NCI-H2107 treated with DMSO at 0.1 percent for 48 hours (cell line): ENCODE results near the gene ANKRD53.

Source experiments
- DNase-seq: peaks from one replicate; lab custom pipeline; 2025; ENCODE audit not compliant: unreplicated experiment; lab: John Stamatoyannopoulos, UW

ANKRD53 gene

DNA sequence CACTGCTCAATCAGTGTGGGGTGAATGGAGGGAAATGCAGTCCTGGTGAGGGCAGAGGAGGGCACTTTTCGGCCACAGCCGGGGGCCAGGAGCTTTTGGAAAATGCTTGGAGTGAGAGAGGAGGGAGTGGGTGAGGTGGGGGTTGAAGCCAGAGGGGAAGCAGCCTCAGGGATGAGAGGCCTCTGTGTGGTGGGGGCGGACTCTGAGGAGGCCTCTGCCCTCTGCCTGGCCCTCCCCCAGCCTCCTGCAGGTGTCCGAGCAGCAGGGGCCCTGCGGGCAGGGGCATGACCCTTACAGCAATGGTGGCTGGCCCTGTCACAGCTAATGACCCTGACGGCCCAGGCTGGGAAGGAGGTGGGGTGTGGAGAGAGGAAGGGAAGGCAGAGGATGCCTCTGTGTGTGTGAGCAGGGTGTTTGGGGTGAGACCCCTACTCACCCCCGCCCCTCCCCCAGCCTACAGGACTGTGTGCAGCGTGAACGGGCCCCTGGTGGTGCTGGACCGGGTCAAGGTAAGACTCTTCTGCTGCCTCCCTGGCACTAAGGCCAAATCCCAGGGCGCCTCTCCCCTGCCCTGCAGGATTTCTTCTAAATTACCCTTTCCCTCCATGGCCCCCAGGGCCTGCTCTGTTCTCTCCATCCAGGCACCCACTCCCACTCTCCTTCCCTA, 35.1 kb upstream of the ANKRD53 start:
- DNase-seq, result no peak

DNA sequence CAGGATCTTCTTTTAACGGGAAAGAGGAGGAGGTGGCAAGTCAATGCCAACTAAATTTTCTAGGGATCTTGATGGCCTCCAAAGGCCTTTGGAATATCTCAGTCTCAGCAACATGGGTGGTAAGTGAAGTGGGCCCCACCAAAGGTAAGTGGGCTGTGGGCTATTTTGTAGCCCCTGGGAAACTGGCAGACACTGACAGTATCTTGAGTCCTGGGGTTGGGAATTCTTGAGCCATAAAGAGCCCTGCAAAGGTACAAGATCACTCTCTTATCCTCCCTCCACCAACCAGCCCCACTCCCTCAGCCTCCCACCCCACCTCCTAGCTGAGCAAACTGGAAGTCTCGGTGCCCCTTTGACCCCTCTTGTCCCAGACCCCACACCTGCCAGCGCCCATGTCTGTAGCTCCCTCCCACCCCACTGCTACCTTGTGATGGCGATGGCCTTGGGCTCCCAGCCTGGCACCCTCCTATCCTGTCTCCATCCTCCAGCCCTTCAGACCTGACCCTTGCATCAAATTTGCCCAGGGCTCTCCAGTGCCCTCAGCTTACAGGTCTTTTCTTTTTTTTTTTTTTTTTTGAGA, 34.2 kb upstream of the ANKRD53 start:
- DNase-seq, result no peak

DNA sequence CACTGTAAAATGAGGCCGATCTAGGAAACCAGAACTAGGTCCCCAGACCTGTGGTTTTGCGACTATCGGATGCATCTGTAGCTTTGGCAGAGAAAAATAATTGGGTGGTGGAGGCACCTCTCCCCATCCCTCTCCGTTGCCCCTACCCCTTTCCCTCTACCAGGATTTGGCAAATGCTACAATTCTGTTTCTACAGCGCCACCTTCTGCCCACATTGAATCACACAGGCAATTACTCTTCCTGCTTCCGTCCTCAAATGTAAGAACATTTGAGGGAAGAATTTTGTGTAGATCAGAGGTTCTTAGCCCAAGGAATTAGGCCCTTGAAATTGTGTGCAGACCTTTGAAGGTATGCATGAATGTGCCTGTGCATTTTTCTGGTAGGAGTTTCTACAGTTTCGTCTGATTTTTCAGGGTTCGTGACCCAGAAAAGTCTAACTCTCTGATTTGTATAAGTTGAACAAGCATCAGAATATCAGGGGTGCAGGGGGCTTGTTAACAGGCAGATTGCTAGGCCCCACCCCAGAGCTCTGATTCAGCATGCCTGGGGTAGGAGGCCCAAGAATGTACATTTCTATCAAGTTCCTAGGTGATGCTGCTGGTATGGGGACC, 31.5 kb upstream of the ANKRD53 start:
- DNase-seq, result peak; percentile 37

DNA sequence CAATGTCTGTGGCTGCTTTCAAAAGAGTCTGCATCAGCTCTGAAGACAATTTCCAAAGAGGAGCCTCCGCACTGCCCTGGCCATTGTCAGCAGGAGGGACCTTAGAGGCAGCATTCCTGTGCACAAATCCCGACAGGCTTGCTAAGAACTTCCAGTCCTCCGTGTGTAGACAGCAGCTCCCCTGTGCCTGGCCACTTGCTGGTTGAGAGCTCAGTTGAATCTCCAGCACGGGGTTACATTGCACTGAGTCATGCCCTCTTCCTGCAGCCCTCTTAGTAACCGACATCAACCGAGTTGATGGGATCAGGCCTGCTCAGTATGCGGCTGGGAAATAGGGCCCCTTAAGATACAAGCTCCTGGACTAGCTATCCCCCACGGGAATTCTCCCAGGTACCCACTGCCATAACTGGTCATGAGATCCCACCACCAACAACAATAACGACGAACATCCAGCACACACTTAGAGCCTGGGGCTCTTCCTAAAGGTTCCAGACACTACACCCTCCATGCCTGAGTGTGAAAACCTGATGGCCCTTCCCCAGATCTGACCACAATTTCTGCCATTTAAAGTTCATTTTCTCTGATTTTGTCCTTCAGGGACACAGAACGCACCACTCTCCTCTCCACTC, 30.8 kb upstream of the ANKRD53 start:
- DNase-seq, result no peak

DNA sequence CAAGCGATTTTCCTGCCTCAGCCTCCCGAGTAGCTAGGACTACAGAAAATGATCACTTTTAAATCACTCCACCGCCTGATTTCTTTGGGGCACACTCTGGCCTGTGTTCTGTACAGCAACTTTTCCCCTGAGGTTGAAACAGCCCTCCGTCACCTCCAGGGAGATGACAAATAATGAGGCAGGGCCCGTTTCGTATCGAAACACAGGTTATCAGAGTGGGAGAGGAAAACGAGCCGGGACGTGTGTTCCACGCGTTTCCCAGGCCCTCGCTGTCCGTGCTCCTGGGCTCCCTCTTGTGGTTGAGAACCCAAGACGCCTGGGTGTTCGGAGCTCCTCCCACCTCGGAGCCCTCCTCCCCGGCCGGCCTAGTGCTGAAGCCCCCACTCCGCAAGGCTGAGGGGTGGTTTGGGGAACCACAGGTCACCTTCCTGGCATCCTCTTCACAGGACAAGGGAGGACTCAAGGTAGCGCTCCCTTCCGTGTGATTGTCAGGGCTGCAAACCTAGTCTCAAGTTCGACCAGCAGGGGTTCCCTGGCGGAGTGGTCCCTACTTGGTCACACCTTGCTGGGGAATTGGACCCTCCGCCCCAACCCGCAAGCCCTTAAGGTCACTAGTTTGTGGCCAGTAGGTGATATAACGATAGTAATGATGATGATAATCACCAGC, 30.0 kb upstream of the ANKRD53 start:
- peak; percentile 27 for DNase-seq

DNA sequence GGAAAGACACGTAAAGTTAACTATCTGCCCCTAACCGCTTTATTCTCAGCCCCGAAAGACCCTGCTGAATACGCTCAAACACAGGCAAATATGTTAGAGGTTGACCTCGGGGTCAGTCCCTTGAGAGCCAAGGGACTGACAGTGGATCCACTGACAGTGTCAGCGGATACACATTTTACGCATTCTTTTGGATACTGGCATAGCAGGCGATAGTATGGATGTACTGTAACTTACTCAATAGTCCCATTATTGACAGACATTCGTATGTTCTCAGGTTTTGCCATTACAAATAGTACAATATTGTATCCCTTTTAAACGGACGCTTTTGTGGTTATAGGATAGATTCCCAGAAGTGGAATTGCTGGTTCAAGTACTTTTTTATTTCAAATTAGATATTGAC, 29.3 kb upstream of the ANKRD53 start:
- no peak for DNase-seq

DNA sequence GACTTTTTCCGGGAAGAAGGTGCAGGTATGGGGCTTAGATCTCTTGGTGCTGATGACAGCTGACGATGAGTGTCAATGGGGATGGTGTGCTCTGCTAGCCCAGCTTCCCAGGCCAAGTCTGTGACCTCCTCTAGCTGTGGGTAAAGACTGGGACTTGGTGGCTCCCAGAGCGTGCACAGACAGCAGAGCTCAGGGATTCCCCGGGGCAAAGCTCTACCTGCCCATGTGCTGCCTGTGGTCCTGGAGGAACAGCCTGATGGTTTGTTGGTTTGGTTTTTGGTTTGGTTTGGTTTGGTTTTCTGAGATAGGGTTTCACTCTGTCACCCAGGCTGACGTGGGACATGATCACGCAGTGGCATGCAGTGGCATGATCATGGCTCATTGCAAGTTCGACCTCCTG, 23.5 kb upstream of the ANKRD53 start:
- no peak for DNase-seq

DNA sequence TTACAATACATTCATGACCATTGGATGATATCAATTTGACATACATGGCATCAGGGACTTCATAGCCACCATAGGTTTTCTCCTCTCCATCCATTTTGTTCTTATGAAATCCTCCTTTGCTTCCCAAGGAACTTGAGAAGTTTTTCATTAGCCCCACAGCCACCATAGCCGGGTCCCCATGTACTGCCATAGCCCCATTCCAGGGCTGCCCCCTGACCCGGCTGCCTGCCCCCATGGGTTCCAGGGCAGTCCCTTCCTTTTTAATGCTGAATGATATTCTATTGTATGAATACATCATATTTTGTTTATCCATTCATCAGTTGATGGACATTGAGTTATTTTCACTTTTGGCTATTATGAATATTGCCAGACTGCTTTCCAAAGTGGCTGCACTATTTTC, 22.3 kb upstream of the ANKRD53 start:
- DNase-seq, result no peak

DNA sequence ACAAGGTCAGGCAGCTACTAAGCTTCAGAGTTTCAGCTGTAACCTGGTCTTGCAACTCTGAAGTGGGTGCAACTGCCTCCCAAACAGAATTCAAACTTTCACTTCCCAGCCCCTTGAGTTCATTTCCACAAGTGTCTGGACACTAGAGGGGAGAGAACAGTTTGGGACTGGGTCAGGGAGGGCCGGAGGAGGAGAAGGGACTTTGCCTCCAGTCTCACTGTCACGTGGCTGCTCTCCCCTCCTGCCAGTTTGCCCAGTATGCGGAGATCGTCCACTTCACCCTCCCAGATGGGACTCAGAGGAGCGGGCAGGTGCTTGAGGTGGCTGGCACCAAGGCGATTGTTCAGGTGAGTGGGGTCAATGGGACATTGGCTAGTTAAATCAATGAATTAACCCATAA, 20.6 kb upstream of the ANKRD53 start:
- no peak for DNase-seq

DNA sequence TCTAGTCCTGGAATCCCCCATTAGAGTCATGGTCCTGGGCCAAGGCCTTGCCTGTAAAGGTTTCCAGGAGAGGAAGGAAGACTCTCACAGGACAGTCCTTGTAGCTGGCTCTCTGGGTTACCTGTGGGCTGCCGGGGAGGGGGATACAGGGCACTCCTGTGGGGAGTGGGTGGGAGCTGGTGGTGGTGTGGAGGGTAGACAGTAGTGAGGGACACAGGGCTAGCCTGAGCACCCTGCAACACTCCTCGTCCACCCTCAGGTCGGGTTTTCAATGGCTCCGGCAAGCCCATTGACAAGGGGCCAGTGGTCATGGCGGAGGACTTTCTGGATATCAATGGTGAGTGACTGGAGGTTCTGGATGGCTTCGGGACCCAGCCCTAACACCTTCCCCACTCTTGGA, 19.7 kb upstream of the ANKRD53 start:
- no peak for DNase-seq

DNA sequence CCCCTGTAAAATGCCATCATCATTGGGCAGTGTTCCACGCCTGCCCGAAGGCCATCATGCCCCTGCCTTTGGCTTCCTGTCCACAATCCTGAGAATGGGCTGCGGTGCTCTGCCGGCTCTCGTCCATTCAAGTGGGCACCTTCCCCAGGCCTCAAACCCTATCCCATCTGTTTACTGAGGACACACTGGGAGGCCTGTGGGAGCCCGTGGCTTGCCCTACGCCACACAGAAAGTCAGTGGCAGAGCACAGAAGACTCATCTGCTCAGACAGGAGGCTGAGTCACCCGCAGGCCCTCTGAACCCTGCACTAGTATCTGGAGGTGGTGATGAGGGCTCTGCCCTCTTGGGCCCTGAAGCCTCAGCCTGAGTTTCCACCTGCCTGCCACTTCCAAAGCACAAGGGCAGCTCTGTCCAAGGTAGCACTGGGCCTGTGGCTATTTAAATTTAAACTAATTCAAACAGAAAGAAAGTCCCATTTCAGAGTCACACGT, 19.1 kb upstream of the ANKRD53 start:
- DNase-seq, result no peak

DNA sequence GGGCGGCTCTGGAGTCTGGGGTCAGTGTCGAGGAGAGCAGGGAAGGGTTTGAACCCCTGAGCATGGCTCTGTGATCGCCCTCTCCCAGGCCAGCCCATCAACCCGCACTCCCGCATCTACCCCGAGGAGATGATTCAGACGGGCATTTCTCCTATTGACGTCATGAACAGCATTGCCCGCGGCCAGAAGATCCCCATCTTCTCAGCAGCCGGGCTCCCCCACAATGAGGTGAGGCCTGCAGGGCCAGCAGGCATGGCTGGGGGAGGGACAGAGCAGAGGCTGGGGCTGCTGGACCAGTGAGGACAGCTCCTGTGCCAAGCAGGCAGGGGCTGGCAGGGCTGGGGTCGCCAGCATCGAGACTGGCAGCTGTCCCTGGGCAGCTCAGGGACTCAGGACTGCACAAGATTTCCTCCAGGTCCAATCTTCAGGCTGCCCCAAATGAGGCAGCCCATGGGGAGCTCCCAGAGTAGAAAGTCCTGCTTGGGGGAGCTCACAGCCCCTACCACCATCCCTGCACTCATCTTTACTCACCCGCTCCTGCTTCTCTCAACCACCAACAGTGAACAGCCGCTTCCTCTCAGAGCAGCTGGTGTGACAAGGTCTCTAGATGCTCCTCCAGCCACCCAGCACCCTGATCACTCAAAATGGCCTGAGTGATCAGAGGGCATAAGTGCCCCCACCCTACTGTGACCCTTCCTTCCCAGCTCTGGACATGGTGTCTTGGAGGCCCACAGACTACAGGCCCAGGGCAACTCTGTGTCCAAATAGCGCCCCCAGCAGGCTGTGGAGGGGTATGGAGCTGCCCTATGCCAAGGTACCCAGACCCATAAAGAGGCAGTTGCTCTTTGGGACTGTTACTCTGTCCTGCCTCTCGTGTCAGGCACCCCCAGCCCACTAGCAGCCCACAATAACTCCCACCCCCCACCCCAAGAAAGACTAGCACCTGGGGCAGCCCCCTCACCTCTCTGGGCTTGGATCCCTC, 18.3 kb upstream of the ANKRD53 start:
- DNase-seq, result no peak

DNA sequence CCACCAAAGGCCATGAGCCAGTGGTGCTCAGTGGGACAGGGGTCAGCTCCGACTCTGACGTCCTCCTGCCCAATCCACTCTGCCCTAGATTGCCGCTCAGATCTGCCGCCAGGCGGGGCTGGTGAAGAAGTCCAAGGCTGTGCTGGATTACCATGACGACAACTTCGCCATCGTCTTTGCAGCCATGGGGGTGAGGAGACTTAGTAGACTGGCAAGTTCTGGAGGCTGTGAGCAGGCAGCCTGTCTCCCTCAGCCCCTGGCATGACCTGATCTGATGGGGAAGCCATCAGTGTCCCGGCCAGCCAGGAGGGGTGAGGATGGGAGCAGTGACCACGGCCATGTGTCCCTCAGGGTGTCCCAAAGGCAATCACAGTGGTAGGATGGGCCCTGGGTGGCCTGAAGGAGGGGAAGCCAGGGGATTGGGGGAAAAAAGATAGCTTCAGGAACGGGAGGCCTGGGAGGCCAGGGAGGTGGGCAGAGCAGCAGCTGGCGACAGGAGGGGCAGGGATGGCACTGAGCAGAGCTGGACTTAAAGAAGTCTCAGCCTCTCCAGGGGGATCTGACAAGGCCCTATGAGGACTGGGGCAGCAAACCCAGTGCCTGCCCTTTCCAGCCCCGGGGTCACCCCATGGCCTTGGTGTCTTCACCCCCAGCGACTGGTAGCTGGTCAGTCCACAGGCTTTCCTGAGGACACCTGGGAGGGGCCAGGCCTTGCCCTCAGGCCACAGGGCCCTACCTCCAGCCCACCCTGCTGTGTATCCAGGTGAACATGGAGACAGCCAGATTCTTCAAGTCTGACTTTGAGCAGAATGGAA, 17.4 kb upstream of the ANKRD53 start:
- no peak for DNase-seq

DNA sequence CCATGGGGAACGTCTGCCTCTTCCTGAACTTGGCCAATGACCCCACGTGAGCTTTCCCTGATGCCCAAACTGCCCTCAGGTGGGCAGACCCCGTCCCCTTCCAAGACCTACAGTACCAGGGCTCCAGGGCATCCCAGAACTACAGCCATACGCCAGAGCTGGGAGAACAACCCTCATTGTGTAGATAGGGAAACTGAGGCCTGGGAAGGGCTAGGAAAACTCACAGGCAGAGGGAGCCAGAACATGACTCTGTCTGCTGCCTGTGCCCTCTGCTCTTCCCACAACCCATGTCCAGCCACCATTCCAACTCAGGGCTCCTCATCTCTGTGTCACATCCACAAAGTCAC, 16.8 kb upstream of the ANKRD53 start:
- no peak for DNase-seq

DNA sequence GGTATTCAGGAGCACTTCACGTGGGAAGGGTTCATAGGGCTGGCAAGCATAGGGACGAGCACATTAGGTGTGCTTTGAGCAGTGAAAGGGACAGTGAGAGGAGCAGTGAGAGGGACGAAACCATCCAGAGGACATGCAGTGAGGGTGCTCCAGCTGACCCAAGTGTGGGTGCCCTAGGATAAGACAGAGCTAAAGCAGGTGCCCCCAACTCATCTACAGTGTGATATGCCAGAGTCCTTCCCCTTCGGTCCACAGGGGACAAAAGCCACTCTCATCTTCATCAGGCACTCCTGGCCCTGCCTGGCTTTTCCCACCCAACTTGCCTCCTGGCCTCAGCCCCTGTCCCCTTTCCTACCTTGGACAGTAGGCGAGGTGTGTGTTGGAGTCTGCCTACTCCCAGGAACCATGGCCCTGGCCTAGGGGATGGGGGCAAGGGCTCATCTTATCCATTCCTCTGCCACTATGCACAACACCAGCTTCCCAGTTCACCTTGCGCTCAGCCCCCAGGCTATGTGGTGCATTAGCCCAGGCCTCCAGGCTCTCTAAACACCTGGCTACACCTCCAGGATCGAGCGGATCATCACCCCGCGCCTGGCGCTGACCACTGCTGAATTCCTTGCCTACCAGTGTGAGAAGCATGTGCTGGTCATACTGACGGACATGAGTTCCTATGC, 16.1 kb upstream of the ANKRD53 start:
- no peak for DNase-seq

DNA sequence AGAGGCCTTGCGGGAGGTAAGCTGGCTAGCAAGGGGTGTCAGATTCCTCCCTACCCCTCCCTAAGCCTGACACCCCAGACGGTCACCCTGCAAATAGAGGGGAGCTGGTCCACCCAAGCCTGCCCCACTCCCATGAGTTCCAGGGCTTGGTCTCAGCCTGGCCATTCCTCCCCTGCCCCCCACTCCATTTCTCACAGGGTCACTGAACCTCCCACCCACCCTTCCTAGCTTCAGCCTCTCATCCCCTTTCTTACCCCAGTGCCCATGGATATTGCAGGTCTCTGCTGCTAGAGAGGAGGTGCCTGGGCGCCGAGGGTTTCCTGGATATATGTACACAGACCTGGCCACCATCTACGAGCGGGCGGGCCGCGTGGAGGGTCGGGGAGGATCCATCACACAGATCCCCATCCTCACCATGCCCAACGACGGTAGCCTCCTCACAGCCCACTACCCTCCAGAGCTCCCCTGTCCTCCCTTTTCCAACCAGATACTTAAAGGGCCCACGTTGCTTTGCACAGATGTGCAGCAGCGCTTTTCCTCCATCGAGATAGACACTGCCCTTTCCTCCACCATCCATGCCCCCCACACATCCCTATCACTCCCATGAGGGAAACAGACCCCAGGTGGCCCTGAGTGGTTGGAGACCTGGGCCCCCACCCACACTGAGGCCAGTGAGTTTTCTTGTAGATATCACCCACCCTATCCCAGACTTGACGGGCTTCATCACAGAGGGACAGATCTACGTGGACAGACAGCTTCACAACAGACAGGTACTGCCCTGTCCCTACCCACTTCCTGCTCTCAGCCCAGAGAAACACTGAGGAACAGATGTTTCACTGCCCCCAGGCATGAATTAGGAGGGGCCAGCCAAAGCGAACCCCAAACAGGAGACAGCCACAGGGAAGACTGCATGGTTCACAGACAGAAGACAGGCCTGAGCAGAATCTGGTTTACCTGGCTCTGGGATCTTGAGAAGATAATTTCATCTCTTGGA, 15.2 kb upstream of the ANKRD53 start:
- DNase-seq, result no peak

DNA sequence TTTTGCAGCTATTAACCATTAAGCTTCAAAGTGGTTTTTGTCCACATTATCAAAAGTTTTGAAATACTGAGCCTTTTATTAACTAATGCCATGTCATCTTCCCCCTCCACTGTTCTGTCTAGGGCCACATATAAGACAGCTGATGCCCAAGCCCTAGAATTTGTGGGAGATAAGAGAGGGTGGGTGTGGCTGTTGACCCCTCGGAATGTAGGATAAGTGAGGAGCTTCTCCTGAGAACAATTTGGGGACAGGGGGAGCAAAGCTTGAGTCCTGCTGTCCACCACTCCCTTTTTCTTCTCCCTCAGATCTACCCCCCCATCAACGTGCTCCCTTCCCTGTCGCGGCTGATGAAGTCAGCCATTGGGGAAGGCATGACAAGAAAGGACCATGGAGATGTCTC, 14.3 kb upstream of the ANKRD53 start:
- DNase-seq, result no peak
